Measurements from ENCODE around the gene CHD5. TPM values are rescaled to one million over a fixed set of nuclear protein-coding genes. Genes with fewer than 3 reads are reported as not detected.
A peak's percentile ranks its signal among the peaks of the same experiment; 100 is the strongest.

The CHD5 gene
- total RNA-seq, 6 experiments from 2014 or later = not detected

DNA sequence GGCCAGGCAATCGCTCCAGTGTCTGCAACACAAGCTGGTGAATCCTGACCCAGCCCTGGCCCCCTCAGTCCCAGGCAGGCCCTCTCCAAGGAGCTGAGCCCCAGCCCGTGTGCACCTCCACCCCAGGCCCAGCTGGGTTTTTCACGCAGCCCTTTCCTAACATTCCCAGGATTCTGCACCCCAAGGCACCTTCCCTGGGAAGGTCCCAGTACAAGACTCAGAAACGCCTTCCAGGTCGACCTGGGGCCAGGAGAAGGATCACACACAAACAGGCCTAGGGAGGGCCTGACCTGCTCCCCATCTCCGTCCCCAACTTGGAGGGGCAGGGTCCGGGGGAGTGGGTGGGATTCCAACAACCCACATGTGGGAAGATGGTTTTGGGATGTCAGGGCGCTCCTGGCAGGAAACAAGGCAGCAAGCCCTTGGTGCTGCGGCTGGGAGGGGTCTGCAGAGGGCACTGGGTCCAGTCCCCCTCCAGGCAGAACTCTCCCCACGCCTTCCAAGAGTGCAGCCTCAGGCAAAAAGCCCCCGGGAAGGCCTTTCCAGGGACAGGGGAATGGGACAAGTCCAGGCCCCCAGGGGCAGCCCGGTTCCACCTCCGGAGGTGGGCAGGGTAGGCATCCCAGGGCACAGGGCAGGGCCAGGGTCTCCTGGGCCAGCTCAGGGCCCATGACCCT is 76.1 kb downstream of the CHD5 start:
- ATAC-seq = no peak
- Histone ChIP-seq H3K36me3 (no peaks in the 10 kb centered on the region), H3K27ac (no peak overlapping the region), H3K4me3 (no peak overlapping the region), H3K4me1 (no peaks in the 10 kb centered on the region), H3K9me3 (no peaks in the 10 kb centered on the region), H3K27me3 (no peaks in the 10 kb centered on the region)
- intact Hi-C loops (cut with DNase I) = no loop called here
- WGBS (ENCODE audit: insufficient coverage, low coverage, low lambda C conversion rate, missing lambda C conversion rate) = 40% methylated on average over 1 of the region's 13 CpGs
- peak in 2 of 3 donors; percentile 10 to 49 for DNase-seq
- TF ChIP-seq, protein P1, sequence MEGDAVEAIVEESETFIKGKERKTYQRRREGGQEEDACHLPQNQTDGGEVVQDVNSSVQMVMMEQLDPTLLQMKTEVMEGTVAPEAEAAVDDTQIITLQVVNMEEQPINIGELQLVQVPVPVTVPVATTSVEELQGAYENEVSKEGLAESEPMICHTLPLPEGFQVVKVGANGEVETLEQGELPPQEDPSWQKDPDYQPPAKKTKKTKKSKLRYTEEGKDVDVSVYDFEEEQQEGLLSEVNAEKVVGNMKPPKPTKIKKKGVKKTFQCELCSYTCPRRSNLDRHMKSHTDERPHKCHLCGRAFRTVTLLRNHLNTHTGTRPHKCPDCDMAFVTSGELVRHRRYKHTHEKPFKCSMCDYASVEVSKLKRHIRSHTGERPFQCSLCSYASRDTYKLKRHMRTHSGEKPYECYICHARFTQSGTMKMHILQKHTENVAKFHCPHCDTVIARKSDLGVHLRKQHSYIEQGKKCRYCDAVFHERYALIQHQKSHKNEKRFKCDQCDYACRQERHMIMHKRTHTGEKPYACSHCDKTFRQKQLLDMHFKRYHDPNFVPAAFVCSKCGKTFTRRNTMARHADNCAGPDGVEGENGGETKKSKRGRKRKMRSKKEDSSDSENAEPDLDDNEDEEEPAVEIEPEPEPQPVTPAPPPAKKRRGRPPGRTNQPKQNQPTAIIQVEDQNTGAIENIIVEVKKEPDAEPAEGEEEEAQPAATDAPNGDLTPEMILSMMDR (IDR thresholded peaks at IDR 0.05) = no peak
- no peak for TF ChIP-seq POLR2A (IDR thresholded peaks at IDR 0.05)

GRCh38 chr1:6103111-6103853 is 76.8 kb downstream of the CHD5 start:
- intact Hi-C loops (cut with DNase I) = no loop called here
- WGBS (ENCODE audit: insufficient coverage, low coverage, low lambda C conversion rate, missing lambda C conversion rate) = 56% methylated on average over 7 of the region's 22 CpGs
- H3K36me3 ChIP-seq = no peaks in the 10 kb centered on the region
- H3K27ac ChIP-seq = no peak overlapping the region
- no peak overlapping the region for H3K4me3 ChIP-seq
- no peaks in the 10 kb centered on the region for H3K9me3 ChIP-seq
- TF ChIP-seq, protein P1 (IDR thresholded peaks at IDR 0.05) = no peak
- TF ChIP-seq POLR2A (IDR thresholded peaks at IDR 0.05) = no peak
- no peaks in the 10 kb centered on the region for H3K4me1 ChIP-seq
- no peak for ATAC-seq
- no peaks in the 10 kb centered on the region for H3K27me3 ChIP-seq
- peak in 2 of 3 donors; percentile 13 to 30 for DNase-seq

DNA sequence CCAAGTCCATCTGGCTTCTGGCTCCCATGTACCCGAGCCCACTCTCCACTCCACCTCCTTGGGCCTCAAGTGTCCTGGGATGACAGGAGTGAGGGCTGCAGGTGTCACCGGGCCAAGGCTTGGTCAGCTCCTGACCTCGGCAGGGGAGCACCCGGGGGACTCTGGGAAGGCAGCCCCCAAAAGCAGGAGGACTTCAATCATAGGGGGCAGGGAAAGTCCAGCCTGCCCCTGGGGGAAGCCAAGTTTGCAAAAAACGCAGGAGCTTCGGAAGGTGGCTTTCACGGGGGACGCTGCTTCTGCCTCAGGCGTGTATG is 77.6 kb downstream of the CHD5 start:
- TF ChIP-seq, protein P1 (IDR thresholded peaks at IDR 0.05) = no peak
- no peak for TF ChIP-seq POLR2A (IDR thresholded peaks at IDR 0.05)
- no peak for ATAC-seq
- intact Hi-C loops (cut with DNase I) = no loop called here
- H3K27ac ChIP-seq = no peak overlapping the region
- H3K36me3 ChIP-seq = no peaks in the 10 kb centered on the region
- peak in 1 of 3 donors; percentile 39 for DNase-seq
- no peaks in the 10 kb centered on the region for H3K27me3 ChIP-seq
- no CpG with 5 or more reads among the region's 9 CpGs for WGBS (ENCODE audit: insufficient coverage, low coverage, low lambda C conversion rate, missing lambda C conversion rate)
- no peak overlapping the region for H3K4me3 ChIP-seq
- no peaks in the 10 kb centered on the region for H3K9me3 ChIP-seq
- no peaks in the 10 kb centered on the region for H3K4me1 ChIP-seq

- intact Hi-C loops (cut with DNase I) = no loop called here
- Histone ChIP-seq H3K36me3 (no peaks in the 10 kb centered on the region), H3K4me1 (no peaks in the 10 kb centered on the region), H3K27me3 (no peaks in the 10 kb centered on the region), H3K4me3 (no peak overlapping the region), H3K9me3 (no peaks in the 10 kb centered on the region), H3K27ac (no peak overlapping the region)
- ATAC-seq (no peak), DNase-seq (peak in 1 of 3 donors; percentile 8)
- 45% methylated on average over 16 of the region's 25 CpGs for WGBS (ENCODE audit: insufficient coverage, low coverage, low lambda C conversion rate, missing lambda C conversion rate)
- no peak for TF ChIP-seq POLR2A (IDR thresholded peaks at IDR 0.05)
- TF ChIP-seq, protein P1 (IDR thresholded peaks at IDR 0.05) = no peak
Observed at GRCh38 chr1:6101826-6102531, 78.1 kb downstream of the CHD5 start.
